HepG2 (cell line): Measurements from ENCODE around the gene BCAS4. TPM values are rescaled to one million over a fixed set of nuclear protein-coding genes. Genes with fewer than 3 reads are reported as not detected.

Source experiments
- ESRRA ChIP-seq: sonication (generic); formaldehyde crosslinking; IDR thresholded peaks from 2 replicates; pipeline ENCODE4 v1.5.1; 2020; ENCODE audit warnings: mild to moderate bottlenecking, low read depth, missing genetic modification reagents
- NFE2L2 ChIP-seq: fragments of 150-350 bp; IDR thresholded peaks from 2 replicates; pipeline ENCODE4 v1.6.1; 2014; ENCODE audit warnings: low read length
- NRL ChIP-seq: sonication (generic); formaldehyde crosslinking; IDR thresholded peaks from 2 replicates; pipeline ENCODE4 v1.5.0; 2020; ENCODE audit warnings: missing genetic modification reagents, mild to moderate bottlenecking, moderate library complexity, borderline replicate concordance
- POLR2G ChIP-seq: fragments of 200-400 bp; formaldehyde crosslinking; IDR thresholded peaks from 2 replicates; pipeline ENCODE4 v1.6.1; 2018; ENCODE audit warnings: mild to moderate bottlenecking, low read depth, low read length, moderate library complexity
- REL ChIP-seq: sonication (generic); formaldehyde crosslinking; conservative IDR thresholded peaks from 2 replicates; pipeline ENCODE4 v1.8.0; 2022; ENCODE audit warnings: mild to moderate bottlenecking, missing genetic modification reagents, moderate library complexity
- SMAD3 ChIP-seq: sonication (generic); formaldehyde crosslinking; IDR thresholded peaks from 2 replicates; pipeline ENCODE4 v1.4.0; 2020; ENCODE audit warnings: missing genetic modification reagents
- YY1 ChIP-seq: IDR thresholded peaks from 2 replicates; pipeline ENCODE4 v1.6.1; 2011; ENCODE audit warnings: low read length, low read depth, moderate library complexity, mild to moderate bottlenecking; ENCODE audit not compliant: insufficient read depth, insufficient replicate concordance
- ZMYM2 ChIP-seq: sonication (generic); formaldehyde crosslinking; IDR thresholded peaks from 2 replicates; pipeline ENCODE4 v1.8.0; 2022; ENCODE audit warnings: mild to moderate bottlenecking, missing genetic modification reagents
- ZNF207 ChIP-seq: fragments of 450-650 bp; IDR thresholded peaks from 2 replicates; pipeline ENCODE4 v1.6.1; 2016; ENCODE audit warnings: antibody characterized with exemption, borderline replicate concordance
- ZNF230 ChIP-seq: sonication (generic); formaldehyde crosslinking; IDR thresholded peaks from 2 replicates; pipeline ENCODE4 v1.4.0; 2020; ENCODE audit warnings: mild to moderate bottlenecking, missing genetic modification reagents
- ZNF234 ChIP-seq: sonication (generic); formaldehyde crosslinking; conservative IDR thresholded peaks from 2 replicates; pipeline ENCODE4 v1.5.1; 2020; ENCODE audit warnings: mild to moderate bottlenecking, missing genetic modification reagents
- ZNF264 ChIP-seq: sonication (generic); formaldehyde crosslinking; IDR thresholded peaks from 2 replicates; pipeline ENCODE4 v1.4.0; 2020; ENCODE audit warnings: missing genetic modification reagents
- ZNF557 ChIP-seq: sonication (generic); formaldehyde crosslinking; IDR thresholded peaks from 2 replicates; pipeline ENCODE4 v1.4.0; 2020; ENCODE audit warnings: missing genetic modification reagents
- ZSCAN25 ChIP-seq: sonication (generic); formaldehyde crosslinking; IDR thresholded peaks from 2 replicates; pipeline ENCODE4 v1.8.0; 2022; ENCODE audit warnings: mild to moderate bottlenecking, missing genetic modification reagents
- polyA plus RNA-seq, 8 experiments: library from polyadenylated mRNA; depleted of rRNA in 3 of 8; stranded (reverse) in 7 of 8; unstranded in 1 of 8; fragments of >200 nt; fragmentation: Illumina TruSeq in 4 of 8; extraction: Trizol in 4 of 8; gene quantifications; 2 replicates each; pipeline versions ENCODE4 v1.2.1 to v1.2.3, GENCODE V29; 2011 to 2016; ENCODE audit warnings: low read depth in 4 of 8, missing spikeins in 1 of 8, mixed read lengths in 1 of 8; ENCODE audit not compliant: insufficient read depth in 1 of 8
- total RNA-seq, 5 experiments: library from RNA; depleted of rRNA; stranded (reverse); fragments of >200 nt; fragmentation: Illumina TruSeq; extraction: Trizol; gene quantifications; 2 replicates each; pipeline ENCODE4 v1.2.3, GENCODE V29; 2016; ENCODE audit warnings: low read depth in 1 of 5
- TF ChIP-seq, protein P1 (sequence below): sonication (generic); formaldehyde crosslinking; IDR thresholded peaks from 2 replicates; pipeline ENCODE4 v1.5.0; 2020; ENCODE audit warnings: mild to moderate bottlenecking, missing genetic modification reagents, borderline replicate concordance
- TF ChIP-seq, protein P2 (sequence below): IDR thresholded peaks from 2 replicates; pipeline ENCODE4 v1.6.1; 2016; ENCODE audit warnings: low read depth, borderline replicate concordance
- TF ChIP-seq, protein P3 (sequence below): sonication (generic); formaldehyde crosslinking; IDR thresholded peaks from 2 replicates; pipeline ENCODE4 v1.4.0; 2020; ENCODE audit warnings: mild to moderate bottlenecking, missing genetic modification reagents
- TF ChIP-seq, protein P4 (sequence below): sonication (generic); formaldehyde crosslinking; IDR thresholded peaks from 2 replicates; pipeline ENCODE4 v1.4.0; 2020; ENCODE audit warnings: mild to moderate bottlenecking, missing genetic modification reagents, borderline replicate concordance
- TF ChIP-seq, protein P5 (sequence below): sonication (generic); formaldehyde crosslinking; IDR thresholded peaks from 2 replicates; pipeline ENCODE4 v1.5.0; 2020; ENCODE audit warnings: mild to moderate bottlenecking, missing genetic modification reagents

The BCAS4 gene
- total and polyA plus RNA-seq, 2 of the 13 experiments (the other 11 are each of a cell fraction or from before 2014, with no cell fraction given) = 7.2 to 8.0 TPM

DNA sequence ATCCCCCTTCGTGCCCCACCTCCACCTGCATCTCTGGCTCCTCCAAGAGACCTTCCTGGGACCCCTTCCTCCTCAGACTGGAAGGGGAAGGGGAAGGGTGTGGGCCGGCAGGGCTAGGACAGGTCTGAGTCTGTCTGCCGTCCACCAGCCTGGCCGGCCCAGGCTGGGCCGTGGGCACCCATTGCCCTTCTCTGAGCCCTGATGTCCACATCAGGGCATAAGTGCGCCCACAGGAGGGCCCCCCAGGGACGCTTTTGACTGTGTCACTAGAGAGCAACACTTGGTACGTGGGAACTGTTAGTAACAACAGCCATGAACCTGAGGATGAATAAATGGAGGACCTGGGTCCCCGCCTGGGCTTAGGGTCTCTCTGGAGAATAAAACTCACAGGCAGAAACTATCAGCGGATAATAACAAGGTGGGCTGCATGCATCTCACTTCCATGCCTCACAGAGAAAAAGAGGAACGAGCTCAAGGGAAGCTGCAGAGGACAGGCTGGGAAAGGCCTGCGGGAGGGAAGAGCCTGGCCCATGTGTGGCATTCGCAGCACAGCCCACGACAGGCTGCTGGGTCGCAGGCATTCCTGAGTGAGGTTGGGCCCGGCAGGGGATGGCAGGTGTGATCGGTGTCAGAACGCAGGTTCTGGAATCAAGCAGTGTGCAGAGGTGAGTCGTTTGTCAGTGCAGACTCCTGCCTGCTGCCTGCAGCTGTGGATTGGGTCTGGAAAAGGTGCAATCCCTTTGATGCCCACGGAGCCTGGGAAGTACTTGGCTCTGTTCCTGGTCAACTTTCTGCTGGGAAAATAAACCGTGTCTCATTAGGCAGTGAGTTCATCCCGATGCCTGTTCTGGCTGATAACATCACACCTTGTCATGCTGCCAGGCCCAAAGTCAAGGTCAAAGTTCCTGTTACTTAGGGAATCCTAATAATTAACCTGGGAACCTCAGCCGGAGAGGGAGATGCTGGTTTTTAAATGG, 60.9 kb downstream of the BCAS4 start (continued):
- TF ChIP-seq, protein P1, sequence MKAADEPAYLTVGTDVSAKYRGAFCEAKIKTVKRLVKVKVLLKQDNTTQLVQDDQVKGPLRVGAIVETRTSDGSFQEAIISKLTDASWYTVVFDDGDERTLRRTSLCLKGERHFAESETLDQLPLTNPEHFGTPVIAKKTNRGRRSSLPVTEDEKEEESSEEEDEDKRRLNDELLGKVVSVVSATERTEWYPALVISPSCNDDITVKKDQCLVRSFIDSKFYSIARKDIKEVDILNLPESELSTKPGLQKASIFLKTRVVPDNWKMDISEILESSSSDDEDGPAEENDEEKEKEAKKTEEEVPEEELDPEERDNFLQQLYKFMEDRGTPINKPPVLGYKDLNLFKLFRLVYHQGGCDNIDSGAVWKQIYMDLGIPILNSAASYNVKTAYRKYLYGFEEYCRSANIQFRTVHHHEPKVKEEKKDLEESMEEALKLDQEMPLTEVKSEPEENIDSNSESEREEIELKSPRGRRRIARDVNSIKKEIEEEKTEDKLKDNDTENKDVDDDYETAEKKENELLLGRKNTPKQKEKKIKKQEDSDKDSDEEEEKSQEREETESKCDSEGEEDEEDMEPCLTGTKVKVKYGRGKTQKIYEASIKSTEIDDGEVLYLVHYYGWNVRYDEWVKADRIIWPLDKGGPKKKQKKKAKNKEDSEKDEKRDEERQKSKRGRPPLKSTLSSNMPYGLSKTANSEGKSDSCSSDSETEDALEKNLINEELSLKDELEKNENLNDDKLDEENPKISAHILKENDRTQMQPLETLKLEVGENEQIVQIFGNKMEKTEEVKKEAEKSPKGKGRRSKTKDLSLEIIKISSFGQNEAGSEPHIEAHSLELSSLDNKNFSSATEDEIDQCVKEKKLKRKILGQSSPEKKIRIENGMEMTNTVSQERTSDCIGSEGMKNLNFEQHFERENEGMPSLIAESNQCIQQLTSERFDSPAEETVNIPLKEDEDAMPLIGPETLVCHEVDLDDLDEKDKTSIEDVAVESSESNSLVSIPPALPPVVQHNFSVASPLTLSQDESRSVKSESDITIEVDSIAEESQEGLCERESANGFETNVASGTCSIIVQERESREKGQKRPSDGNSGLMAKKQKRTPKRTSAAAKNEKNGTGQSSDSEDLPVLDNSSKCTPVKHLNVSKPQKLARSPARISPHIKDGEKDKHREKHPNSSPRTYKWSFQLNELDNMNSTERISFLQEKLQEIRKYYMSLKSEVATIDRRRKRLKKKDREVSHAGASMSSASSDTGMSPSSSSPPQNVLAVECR (CRISPR knock-in tag) = no peak
- TF ChIP-seq, protein P2, sequence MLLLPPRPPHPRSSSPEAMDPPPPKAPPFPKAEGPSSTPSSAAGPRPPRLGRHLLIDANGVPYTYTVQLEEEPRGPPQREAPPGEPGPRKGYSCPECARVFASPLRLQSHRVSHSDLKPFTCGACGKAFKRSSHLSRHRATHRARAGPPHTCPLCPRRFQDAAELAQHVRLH (CRISPR knock-in tag) = no peak
- TF ChIP-seq, protein P3, sequence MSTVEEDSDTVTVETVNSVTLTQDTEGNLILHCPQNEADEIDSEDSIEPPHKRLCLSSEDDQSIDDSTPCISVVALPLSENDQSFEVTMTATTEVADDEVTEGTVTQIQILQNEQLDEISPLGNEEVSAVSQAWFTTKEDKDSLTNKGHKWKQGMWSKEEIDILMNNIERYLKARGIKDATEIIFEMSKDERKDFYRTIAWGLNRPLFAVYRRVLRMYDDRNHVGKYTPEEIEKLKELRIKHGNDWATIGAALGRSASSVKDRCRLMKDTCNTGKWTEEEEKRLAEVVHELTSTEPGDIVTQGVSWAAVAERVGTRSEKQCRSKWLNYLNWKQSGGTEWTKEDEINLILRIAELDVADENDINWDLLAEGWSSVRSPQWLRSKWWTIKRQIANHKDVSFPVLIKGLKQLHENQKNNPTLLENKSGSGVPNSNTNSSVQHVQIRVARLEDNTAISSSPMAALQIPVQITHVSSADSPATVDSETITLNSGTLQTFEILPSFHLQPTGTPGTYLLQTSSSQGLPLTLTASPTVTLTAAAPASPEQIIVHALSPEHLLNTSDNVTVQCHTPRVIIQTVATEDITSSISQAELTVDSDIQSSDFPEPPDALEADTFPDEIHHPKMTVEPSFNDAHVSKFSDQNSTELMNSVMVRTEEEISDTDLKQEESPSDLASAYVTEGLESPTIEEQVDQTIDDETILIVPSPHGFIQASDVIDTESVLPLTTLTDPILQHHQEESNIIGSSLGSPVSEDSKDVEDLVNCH (CRISPR knock-in tag) = no peak
- TF ChIP-seq ZSCAN25 (CRISPR knock-in tag) = 0 out of 2 replicates have a peak, but pooled peaks have one; percentile 54
- TF ChIP-seq, protein P4, sequence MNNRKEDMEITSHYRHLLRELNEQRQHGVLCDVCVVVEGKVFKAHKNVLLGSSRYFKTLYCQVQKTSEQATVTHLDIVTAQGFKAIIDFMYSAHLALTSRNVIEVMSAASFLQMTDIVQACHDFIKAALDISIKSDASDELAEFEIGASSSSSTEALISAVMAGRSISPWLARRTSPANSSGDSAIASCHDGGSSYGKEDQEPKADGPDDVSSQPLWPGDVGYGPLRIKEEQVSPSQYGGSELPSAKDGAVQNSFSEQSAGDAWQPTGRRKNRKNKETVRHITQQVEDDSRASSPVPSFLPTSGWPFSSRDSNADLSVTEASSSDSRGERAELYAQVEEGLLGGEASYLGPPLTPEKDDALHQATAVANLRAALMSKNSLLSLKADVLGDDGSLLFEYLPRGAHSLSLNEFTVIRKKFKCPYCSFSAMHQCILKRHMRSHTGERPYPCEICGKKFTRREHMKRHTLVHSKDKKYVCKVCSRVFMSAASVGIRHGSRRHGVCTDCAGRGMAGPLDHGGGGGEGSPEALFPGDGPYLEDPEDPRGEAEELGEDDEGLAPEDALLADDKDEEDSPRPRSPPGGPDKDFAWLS (CRISPR knock-in tag) = no peak
- TF ChIP-seq ZNF557 (CRISPR knock-in tag) = no peak
- no peak for TF ChIP-seq SMAD3 (CRISPR knock-in tag)
- TF ChIP-seq POLR2G = no peak
- no peak for TF ChIP-seq YY1
- no peak for TF ChIP-seq ZNF234 (CRISPR knock-in tag)
- no peak for TF ChIP-seq ZNF230
- TF ChIP-seq REL = no peak
- TF ChIP-seq NRL (CRISPR knock-in tag) = no peak
- TF ChIP-seq ESRRA (CRISPR knock-in tag) = peak; percentile 55; the same call in 1 of the 2 replicates
- no peak for TF ChIP-seq NFE2L2
- TF ChIP-seq ZNF207 = no peak
- TF ChIP-seq, protein P5, sequence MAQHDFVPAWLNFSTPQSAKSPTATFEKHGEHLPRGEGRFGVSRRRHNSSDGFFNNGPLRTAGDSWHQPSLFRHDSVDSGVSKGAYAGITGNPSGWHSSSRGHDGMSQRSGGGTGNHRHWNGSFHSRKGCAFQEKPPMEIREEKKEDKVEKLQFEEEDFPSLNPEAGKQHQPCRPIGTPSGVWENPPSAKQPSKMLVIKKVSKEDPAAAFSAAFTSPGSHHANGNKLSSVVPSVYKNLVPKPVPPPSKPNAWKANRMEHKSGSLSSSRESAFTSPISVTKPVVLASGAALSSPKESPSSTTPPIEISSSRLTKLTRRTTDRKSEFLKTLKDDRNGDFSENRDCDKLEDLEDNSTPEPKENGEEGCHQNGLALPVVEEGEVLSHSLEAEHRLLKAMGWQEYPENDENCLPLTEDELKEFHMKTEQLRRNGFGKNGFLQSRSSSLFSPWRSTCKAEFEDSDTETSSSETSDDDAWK (CRISPR knock-in tag) = no peak
- no peak for TF ChIP-seq ZNF264 (CRISPR knock-in tag)
- no peak for TF ChIP-seq ZMYM2 (CRISPR knock-in tag)
